SK-N-SH (cell line): Measurements from ENCODE around the gene CYP27A1.

Experiments
- CHD2 ChIP-seq: fragments of 150-350 bp; IDR thresholded peaks from 2 replicates; pipeline ENCODE4 v1.6.1; 2018; ENCODE audit warnings: low read length; ENCODE audit not compliant: partially characterized antibody
- EZH2phosphoT487 ChIP-seq: fragments of 200-600 bp; sonication (generic); IDR thresholded peaks from 2 replicates; pipeline ENCODE4 v1.6.1; 2017; ENCODE audit warnings: low read depth, mixed run types, mild to moderate bottlenecking, antibody characterized with exemption, moderate library complexity, borderline replicate concordance
- RCOR1 ChIP-seq: fragments of 150-350 bp; IDR thresholded peaks from 2 replicates; pipeline ENCODE4 v1.6.1; 2017; ENCODE audit warnings: antibody characterized with exemption, low read length
- TF ChIP-seq, protein P1 (sequence below): fragments of 200-600 bp; sonication (generic); IDR thresholded peaks from 2 replicates; pipeline ENCODE4 v1.6.1; 2017; ENCODE audit warnings: antibody characterized with exemption, mild to moderate bottlenecking, moderate library complexity

DNA sequence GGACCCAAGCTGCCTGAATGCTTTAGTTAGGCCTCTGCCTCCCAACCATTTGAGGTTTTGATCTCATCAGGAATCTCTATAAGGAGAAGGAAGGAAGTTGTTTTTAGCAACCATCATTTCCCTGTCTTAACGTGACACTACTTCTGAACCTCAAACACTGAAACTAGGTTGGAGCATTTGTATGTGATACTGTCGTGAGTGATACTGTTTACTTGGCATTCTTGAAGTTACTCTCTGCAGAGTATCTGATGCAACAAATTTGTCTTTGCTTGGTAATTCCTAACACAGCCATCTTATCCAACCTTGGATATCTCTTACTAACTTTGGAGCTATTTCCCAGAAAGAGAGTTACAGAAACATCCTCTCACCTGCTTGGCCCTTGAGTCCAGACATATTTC lies 49.2 kb upstream of the CYP27A1 start:
- TF ChIP-seq RCOR1 (no peak), EZH2phosphoT487 (no peak), CHD2 (no peak)
- TF ChIP-seq, protein P1, sequence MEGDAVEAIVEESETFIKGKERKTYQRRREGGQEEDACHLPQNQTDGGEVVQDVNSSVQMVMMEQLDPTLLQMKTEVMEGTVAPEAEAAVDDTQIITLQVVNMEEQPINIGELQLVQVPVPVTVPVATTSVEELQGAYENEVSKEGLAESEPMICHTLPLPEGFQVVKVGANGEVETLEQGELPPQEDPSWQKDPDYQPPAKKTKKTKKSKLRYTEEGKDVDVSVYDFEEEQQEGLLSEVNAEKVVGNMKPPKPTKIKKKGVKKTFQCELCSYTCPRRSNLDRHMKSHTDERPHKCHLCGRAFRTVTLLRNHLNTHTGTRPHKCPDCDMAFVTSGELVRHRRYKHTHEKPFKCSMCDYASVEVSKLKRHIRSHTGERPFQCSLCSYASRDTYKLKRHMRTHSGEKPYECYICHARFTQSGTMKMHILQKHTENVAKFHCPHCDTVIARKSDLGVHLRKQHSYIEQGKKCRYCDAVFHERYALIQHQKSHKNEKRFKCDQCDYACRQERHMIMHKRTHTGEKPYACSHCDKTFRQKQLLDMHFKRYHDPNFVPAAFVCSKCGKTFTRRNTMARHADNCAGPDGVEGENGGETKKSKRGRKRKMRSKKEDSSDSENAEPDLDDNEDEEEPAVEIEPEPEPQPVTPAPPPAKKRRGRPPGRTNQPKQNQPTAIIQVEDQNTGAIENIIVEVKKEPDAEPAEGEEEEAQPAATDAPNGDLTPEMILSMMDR: no peak
